K562 (cell line): ENCODE results near the gene ADD1. TPM values are rescaled to one million over a fixed set of nuclear protein-coding genes. Genes with fewer than 3 reads are reported as not detected.

Experiments
- ATAC-seq: fragments of 200-7000 bp; cut with Tn5 transposase; 3 replicates; pipeline ENCODE4 v1.9.1; 2020; ENCODE audit warnings: moderate library complexity
- BruUV-seq: library from RNA; stranded (reverse); fragments of 400-500 nt; replicated peaks from 2 replicates; lab custom pipeline; 2021; lab: Mats Ljungman, UMichigan
- CTCF ChIA-PET: fragments of 300-600 bp; formaldehyde crosslinking; extraction: SDS; loops from one replicate; lab custom pipeline; 2021; ENCODE audit warnings: low intra/inter-chr PET ratio; lab: Yijun Ruan, JAX
- POLR2A ChIA-PET: fragments of 300-600, 350-650 bp; sonication (Branson Sonifier 250); formaldehyde crosslinking; extraction: SDS; loops from one replicate; lab custom pipeline; 2021; ENCODE audit warnings: antibody characterized with exemption, inconsistent platforms; lab: Yijun Ruan, JAX
- DNase-seq, 4 experiments: peaks; one replicate each; pipeline versions ENCODE4 v3.0.0 to v3.0.0-alpha.2; 2011 to 2018; ENCODE audit warnings: low spot score in 3 of 4, mixed read lengths in 3 of 4; ENCODE audit errors: extremely low read depth in 1 of 4
- FAIRE-seq: peaks from 2 replicates; lab custom pipeline; 2011; peaks lifted over from hg19 to GRCh38; lab: Jason Lieb, UNC
- H2AFZ ChIP-seq: 2 replicates; pipeline ENCODE4 v1.6.0; 2011; ENCODE audit warnings: low read depth, low read length, control low read depth, inconsistent platforms
- H3K27ac ChIP-seq: fragments of 200-600 bp; 3 replicates; pipeline ENCODE4 v1.8.0; 2011; ENCODE audit warnings: low read depth, mild to moderate bottlenecking, control low read depth, inconsistent platforms, low read length, moderate library complexity, mixed read lengths; ENCODE audit errors: extremely low read depth
- H3K27me3 ChIP-seq, 2 experiments: fragments of 300-600 bp in 1 of 2; 2 replicates in 1 of 2; 3 replicates in 1 of 2; pipeline versions ENCODE4 v1.6.0 to v1.8.0; 2011; ENCODE audit warnings: inconsistent platforms in 2 of 2, low read length in 2 of 2, mild to moderate bottlenecking in 1 of 2, mixed read lengths in 1 of 2, moderate library complexity in 1 of 2; ENCODE audit not compliant: control insufficient read depth in 2 of 2, insufficient read depth in 2 of 2
- H3K36me3 ChIP-seq: fragments of 300-600 bp; 3 replicates; pipeline ENCODE4 v1.8.0; 2011; ENCODE audit warnings: mild to moderate bottlenecking, low read length, inconsistent platforms; ENCODE audit not compliant: control insufficient read depth, insufficient read depth
- H3K4me1 ChIP-seq, 2 experiments: fragments of 200-600 bp in 1 of 2; replicated peaks in 1 of 2; 2 replicates in 1 of 2; 3 replicates in 1 of 2; pipeline versions ENCODE4 v1.5.1 to v1.8.0; 2011; ENCODE audit warnings: inconsistent platforms in 2 of 2, low read length in 2 of 2, mild to moderate bottlenecking in 1 of 2, mixed read lengths in 1 of 2, moderate library complexity in 1 of 2; ENCODE audit not compliant: control insufficient read depth in 2 of 2, insufficient read depth in 2 of 2
- H3K4me2 ChIP-seq: 2 replicates; pipeline ENCODE4 v1.6.1; 2011; ENCODE audit warnings: low read length, control low read depth, inconsistent platforms, mixed read lengths; ENCODE audit not compliant: insufficient read depth
- H3K4me3 ChIP-seq: fragments of 200-600 bp; sonication (generic), shearing (Covaris generic); 2 replicates; pipeline ENCODE4 v1.5.1; 2016; ENCODE audit warnings: control low read depth, inconsistent platforms
- H3K79me2 ChIP-seq: fragments of 200-600 bp; 3 replicates; pipeline ENCODE4 v1.8.0; 2011; ENCODE audit warnings: low read length, inconsistent platforms; ENCODE audit not compliant: control insufficient read depth, insufficient read depth
- H3K9ac ChIP-seq, 2 experiments: 2 replicates each; pipeline versions ENCODE4 v1.6.0 to v1.6.1; 2011; ENCODE audit warnings: low read depth in 2 of 2, low read length in 2 of 2, control low read depth in 1 of 2, inconsistent platforms in 1 of 2, mild to moderate bottlenecking in 1 of 2, mixed read lengths in 1 of 2; ENCODE audit not compliant: insufficient read depth in 1 of 2
- H3K9me1 ChIP-seq: one replicate; pipeline ENCODE4 v1.6.0; 2011; ENCODE audit warnings: inconsistent platforms, mild to moderate bottlenecking, low read length, moderate library complexity; ENCODE audit not compliant: control insufficient read depth, insufficient read depth
- H3K9me3 ChIP-seq: replicated peaks from 2 replicates; pipeline ENCODE4 v1.5.1; 2011; ENCODE audit warnings: low read depth, low read length, inconsistent platforms; ENCODE audit not compliant: control insufficient read depth, insufficient read depth
- H4K20me1 ChIP-seq: replicated peaks from 2 replicates; pipeline ENCODE4 v1.6.1; 2011; ENCODE audit warnings: low read length, inconsistent platforms, mixed read lengths; ENCODE audit not compliant: control insufficient read depth, insufficient read depth
- ELK3 ChIP-seq: fragments of 450-650 bp; formaldehyde crosslinking; IDR thresholded peaks from 2 replicates; pipeline ENCODE4 v1.4.0; 2020; ENCODE audit warnings: mild to moderate bottlenecking
- HDAC6 ChIP-seq: IDR thresholded peaks from 2 replicates; pipeline ENCODE4 v1.6.1; 2012; ENCODE audit warnings: low read depth, mild to moderate bottlenecking, control low read depth, inconsistent platforms, low read length, moderate library complexity
- WGBS: fragments of 100-300 bp; shearing (Covaris generic); methylation state at CpG from one replicate; pipeline ENCODE4 v1.1.6; 2016; ENCODE audit warnings: low coverage, mixed read lengths; ENCODE audit not compliant: insufficient coverage; ENCODE audit errors: missing lambda C conversion rate; 5-methylcytosine and 5-hydroxymethylcytosine counted together
- in situ Hi-C: fragments of 300-500 bp; cut with MboI; formaldehyde crosslinking; loops from 4 replicates; pipeline ENCODE4 v1.15.0; 2018; ENCODE audit warnings: inconsistent platforms, mixed read lengths
- intact Hi-C: fragments of 100-400 bp; cut with micrococcal nuclease; formaldehyde crosslinking; loops from 2 replicates; pipeline ENCODE4 v1.14.2; 2022
- polyA plus RNA-seq, 8 experiments: library from polyadenylated mRNA; depleted of rRNA in 4 of 8; stranded (reverse) in 5 of 8; unstranded in 3 of 8; fragments of >200 nt; fragmentation: Nextera tagmentation in 2 of 8; fragmentation: Illumina TruSeq in 1 of 8; extraction: Ambion mirVana in 2 of 8; extraction: Trizol in 1 of 8; gene quantifications; 2 replicates each; pipeline versions ENCODE4 v1.2.1 to v1.2.3, GENCODE V29; 2011 to 2014; ENCODE audit warnings: inconsistent platforms in 1 of 8, missing spikeins in 1 of 8
- total RNA-seq, 7 experiments: library from RNA; depleted of rRNA in 6 of 7; stranded (reverse); fragments of >200 nt in 6 of 7; fragmentation: Illumina TruSeq in 2 of 7; extraction: Trizol in 2 of 7; gene quantifications; 2 replicates each; pipeline versions ENCODE4 v1.2.1 to v1.2.3, GENCODE V29; 2011 to 2021; ENCODE audit warnings: low replicate concordance in 1 of 7

Gene ADD1
- total and polyA plus RNA-seq, 9 of the 15 experiments (the other 6 are each of a cell fraction or from before 2014, with no cell fraction given), result 17.5 to 153 (median 74.0) TPM

GRCh38 chr4:2947926-2948325 lies 104.3 kb downstream of the ADD1 start:
- Histone ChIP-seq H4K20me1 (0 out of 2 replicates have a peak, but pooled peaks cover 6% of the 10 kb centered on the region), H3K9me1 (no peaks in the 10 kb centered on the region), H2AFZ (no peak overlapping the region), H3K4me3 (no peak overlapping the region)
- DNase-seq, result no peak
- in situ Hi-C loops, result no loop called here
- TF ChIP-seq HDAC6 (no peak), ELK3 (no peak)
- TF ChIP-seq, all 486 proteins: peak for 0
- no peak overlapping the region for H3K27ac ChIP-seq
- no peaks in the 10 kb centered on the region for H3K9me3 ChIP-seq
- H3K36me3 ChIP-seq, result peaks cover 95% of the 10 kb centered on the region
- no peak overlapping the region for H3K4me2 ChIP-seq
- FAIRE-seq (no peak), ATAC-seq (no peak)
- H3K79me2 ChIP-seq, result no peaks in the 10 kb centered on the region
- H3K27me3 ChIP-seq, result no peaks in the 10 kb centered on the region
- no TSS peak for BruUV-seq
- CTCF ChIA-PET, result interaction anchor here (0.6 kb wide), 1 partner anchor 178 kb away, joined by 6 read pairs; no protein-coding TSS in a partner anchor
- 96% methylated on average over 11 of the region's 11 CpGs for WGBS
- POLR2A ChIA-PET, result interaction anchor here (1.2 to 2.3 kb wide), 2 partner anchors 12 to 14 kb away, joined by 3 to 9 read pairs; no protein-coding TSS in a partner anchor
- H3K4me1 ChIP-seq, result no peaks in the 10 kb centered on the region
- intact Hi-C loops, result no loop called here
- no peak overlapping the region for H3K9ac ChIP-seq
